H1 (cell line): ENCODE results near the gene CWF19L1. TPM values are rescaled to one million over a fixed set of nuclear protein-coding genes. Genes with fewer than 3 reads are reported as not detected.

Source experiments
- CHD7 ChIP-seq: fragments of 300-600 bp; sonication (generic); IDR thresholded peaks from 2 replicates; pipeline ENCODE4 v1.7.1; 2012; ENCODE audit warnings: low read length, moderate library complexity, mild to moderate bottlenecking, inconsistent platforms; ENCODE audit not compliant: insufficient replicate concordance
- GABPA ChIP-seq: IDR thresholded peaks from 2 replicates; pipeline ENCODE4 v1.6.1; 2011; ENCODE audit warnings: mild to moderate bottlenecking, low read length, moderate library complexity, borderline replicate concordance; ENCODE audit not compliant: insufficient read depth
- polyA plus RNA-seq, 7 experiments: library from polyadenylated mRNA; depleted of rRNA in 3 of 7; stranded (reverse) in 5 of 7; unstranded in 2 of 7; fragments of >200 nt in 5 of 7; fragments of 200-250 nt in 2 of 7; gene quantifications; 1 replicate in 5 of 7; 2 replicates in 1 of 7; 4 replicates in 1 of 7; pipeline versions ENCODE4 v1.2.1 to v1.2.3, GENCODE V29; 2011 to 2013; ENCODE audit warnings: missing spikeins in 2 of 7, mixed read lengths in 2 of 7
- total RNA-seq: library from RNA; stranded (reverse); fragmentation: NEBNext Ultra II Directional; extraction: Animal tissue kit (Norgen Biotek cat#: 25700); gene quantifications from 2 replicates; pipeline ENCODE4 v1.2.1, GENCODE V29; 2021

Gene CWF19L1
- total and polyA plus RNA-seq, 2 of the 8 experiments (the other 6 are each of a cell fraction or from before 2014, with no cell fraction given), result 11.1 to 29.9 TPM

GRCh38 chr10:100288196-100288595, 20.8 kb upstream of the CWF19L1 start (continued):
- no peak for TF ChIP-seq CHD7
- no peak for TF ChIP-seq GABPA
